IPS-NIHi11 (cell line): ENCODE data around the gene C1R.

Experiments
- DNase-seq: peaks from one replicate; pipeline ENCODE4 v3.0.0; 2012; ENCODE audit warnings: mixed read lengths, low spot score

C1R gene

DNA sequence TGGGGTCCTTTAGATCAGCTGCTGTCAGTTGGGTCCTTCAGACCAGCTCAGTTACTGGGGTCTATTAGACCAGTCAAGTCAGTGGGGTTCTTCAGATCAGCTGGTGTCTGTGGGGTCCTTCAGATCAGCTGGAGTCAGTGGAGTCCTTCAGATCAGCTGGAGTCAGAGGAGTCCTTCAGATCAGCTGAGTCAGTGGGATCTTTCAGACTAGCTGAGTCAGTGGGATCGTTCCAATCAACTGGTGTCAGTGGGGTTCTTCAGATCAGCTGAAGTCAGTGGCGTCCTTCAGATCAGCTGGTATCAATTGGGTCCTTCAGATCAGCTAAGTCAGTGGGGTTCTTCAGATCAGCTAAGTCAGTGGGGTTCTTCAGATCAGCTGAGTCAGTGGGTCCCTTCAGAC lies 59.3 kb downstream of the C1R start:
- no peak for DNase-seq

DNA sequence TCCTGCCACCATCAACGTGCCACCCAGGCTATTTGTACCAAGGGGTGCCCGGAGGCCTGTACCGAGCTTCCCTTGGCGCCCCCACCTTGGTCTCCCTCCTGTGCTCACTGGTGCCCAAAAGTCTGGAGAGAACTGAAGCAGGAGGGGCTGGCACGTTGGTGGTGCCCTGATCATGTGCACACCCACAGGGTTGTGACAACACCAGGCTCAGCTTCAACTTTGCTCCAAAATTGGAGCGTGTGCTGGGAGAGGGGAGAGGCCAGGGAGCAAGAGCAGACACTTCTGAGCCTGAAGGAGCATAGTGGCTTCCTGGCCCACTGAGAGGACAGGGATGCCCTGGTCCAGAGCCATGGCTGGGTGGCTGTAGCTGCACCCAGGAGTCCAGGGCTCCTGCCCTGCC lies 60.9 kb downstream of the C1R start:
- no peak for DNase-seq
